Ovary (tissue), 9 donors: ENCODE results near the gene TM7SF2. TPM values are rescaled to one million over a fixed set of nuclear protein-coding genes. Genes with fewer than 3 reads are reported as not detected.
A peak's percentile ranks its signal among the peaks of the same experiment; 100 is the strongest.

Experiments
- DNase-seq, 5 donors: peaks; one replicate each; pipeline ENCODE4 v3.0.0-alpha.2; 2019 to 2020
- H3K27ac ChIP-seq, 2 donors: fragments of 200-600 bp; one replicate each; pipeline versions ENCODE4 v1.5.1 to v1.8.0; 2019 to 2022
- H3K27me3 ChIP-seq: fragments of 200-600 bp; one replicate; pipeline ENCODE4 v1.8.0; 2022
- H3K36me3 ChIP-seq: fragments of 200-600 bp; sonication (generic); one replicate; pipeline ENCODE4 v1.5.1; 2019
- H3K4me1 ChIP-seq: one replicate; pipeline ENCODE4 v1.8.1; 2013; ENCODE audit warnings: mild to moderate bottlenecking, moderate library complexity; ENCODE audit not compliant: insufficient read depth
- H3K4me3 ChIP-seq: fragments of 200-600 bp; sonication (generic); one replicate; pipeline ENCODE4 v1.5.1; 2017
- H3K9me3 ChIP-seq, 2 donors: fragments of 200-600 bp in 1 of 2; sonication (generic) in 1 of 2; one replicate each; pipeline versions ENCODE4 v1.5.1 to v1.8.1; 2013 to 2019; ENCODE audit warnings: mild to moderate bottlenecking in 1 of 2, moderate library complexity in 1 of 2
- CTCF ChIP-seq, 3 donors: fragments of 450-650 bp in 2 of 3; fragments of 200-600 bp in 1 of 3; IDR thresholded peaks; one replicate each; pipeline versions ENCODE4 v1.5.1 to v1.8.0; 2016 to 2022; ENCODE audit warnings: antibody characterized with exemption in 3 of 3, mild to moderate bottlenecking in 1 of 3
- EP300 ChIP-seq: sonication (generic); formaldehyde crosslinking; IDR thresholded peaks from one replicate; pipeline ENCODE4 v1.6.1; 2017; ENCODE audit warnings: antibody characterized with exemption
- POLR2A ChIP-seq: fragments of 450-650 bp; IDR thresholded peaks from one replicate; pipeline ENCODE4 v1.6.1; 2017; ENCODE audit warnings: antibody characterized with exemption, mild to moderate bottlenecking, moderate library complexity
- WGBS, 3 donors: extraction: QIAGEN DNeasy Blood & Tissue Kit in 1 of 3; methylation state at CpG; one replicate each; pipeline versions ENCODE4 v1.1.5 to v1.1.7; 2013 to 2017; 5-methylcytosine and 5-hydroxymethylcytosine counted together
- intact Hi-C, 4 donors: fragments of 100-400 bp; cut with DNase I; formaldehyde crosslinking; loops; one replicate each; pipeline versions ENCODE4 v1.11.0 to v1.15.1; 2022 to 2023
- polyA plus RNA-seq, 2 donors: library from polyadenylated mRNA; stranded (reverse); fragments of 200-250 nt in 1 of 2; fragments of 350-450 nt in 1 of 2; fragmentation: Illumina TruSeq in 1 of 2; extraction: RNeasy Lipid Tissue Mini Kit (QIAGEN cat#74804) in 1 of 2; gene quantifications; one replicate each; pipeline ENCODE4 v1.2.3, GENCODE V29; 2013 to 2014
- total RNA-seq, 7 donors: library from RNA; depleted of rRNA in 2 of 7; stranded (reverse); fragments of >200 nt in 2 of 7; fragmentation: NEBNext Ultra II Directional in 3 of 7; extraction: Animal tissue kit (Norgen Biotek cat#: 25700) in 3 of 7; gene quantifications; one replicate each; pipeline versions ENCODE4 v1.1.0 to v1.2.4, GENCODE V29; 2016 to 2023
- donor health status: DM: no; HTN: no; CAD: no; lungs with moderate emphysema.
- donor health status: DM: no; HTN: no; CAD: no.
- donor health status: Bipolar disorder and iron deficiency.
- donor health status: DM: yes; HTN: yes; CAD: no.
- donor health status: DM: no; HTN: no; CAD: no.
- donor health status: DM: yes; HTN: yes; CAD: no.

TM7SF2 gene
- total and polyA plus RNA-seq, 9 donors = 30.0 to 170 (median 76.3) TPM

DNA sequence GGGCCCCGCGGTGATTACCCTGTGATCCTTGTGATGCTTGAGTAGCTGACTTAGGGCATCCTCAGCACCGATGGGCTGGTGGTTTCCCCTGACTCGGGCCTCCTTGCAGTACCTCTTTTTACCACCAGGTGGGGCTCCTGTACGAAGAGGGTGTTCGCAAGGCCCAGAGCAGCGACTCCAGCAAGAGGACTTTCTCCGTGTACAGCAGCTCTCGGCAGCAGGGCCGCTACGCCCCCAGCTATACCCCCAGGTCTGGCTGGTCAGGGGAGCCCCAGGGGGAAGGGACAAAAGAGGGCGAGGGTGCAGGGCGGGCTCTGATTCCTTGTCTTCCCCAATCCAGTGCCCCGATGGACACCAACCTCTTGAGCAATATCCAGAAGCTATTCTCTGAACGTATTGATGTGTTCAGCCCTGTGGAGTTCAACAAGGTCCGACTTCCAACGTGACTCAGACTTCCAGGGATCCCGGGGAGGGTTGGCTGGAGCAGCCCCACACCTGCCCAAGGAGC, 1.3 kb upstream of the TM7SF2 start:
- DNase-seq = peak; percentile 81 to 93 (median 91)
- Histone ChIP-seq H3K27ac (peak overlapping the region; percentile 21 to 31), H3K9me3 (no peaks in the 10 kb centered on the region), H3K4me1 (peaks cover 21% of the 10 kb centered on the region), H3K36me3 (no peaks in the 10 kb centered on the region), H3K27me3 (no peaks in the 10 kb centered on the region), H3K4me3 (no peak overlapping the region)
- intact Hi-C loops = loop anchor here in 2 of 4 donors (5.0 to 10.0 kb wide), 5 partner anchors 74 to 266 kb away; partner anchors contain the start of genes ARL2 (in 2 of the 2), ATG2A (in 1 of the 2), CAPN1 (in 1 of the 2) and CDC42BPG (in 1 of the 2)
- TF ChIP-seq POLR2A = no peak
- TF ChIP-seq CTCF (IDR thresholded peaks at IDR 0.05) = peak; percentile 96 to 98 (median 98)
- WGBS, 3 donors = 11 to 16% (median 14%) methylated on average over 14 to 18 of the region's 18 CpGs

- no peak overlapping the region for H3K27ac ChIP-seq
- H3K4me3 ChIP-seq = no peak overlapping the region
- TF ChIP-seq POLR2A (no peak), CTCF (IDR thresholded peaks at IDR 0.05) (no peak), EP300 (no peak)
- 63 to 69% (median 67%) methylated on average over 30 to 31 of the region's 31 CpGs for WGBS, 3 donors
- no peaks in the 10 kb centered on the region for H3K9me3 ChIP-seq
- no peaks in the 10 kb centered on the region for H3K36me3 ChIP-seq
- peaks cover 14% of the 10 kb centered on the region for H3K4me1 ChIP-seq
- no peaks in the 10 kb centered on the region for H3K27me3 ChIP-seq
- intact Hi-C loops = loop anchor here in 2 of 4 donors (5.0 to 10.0 kb wide), 5 partner anchors 74 to 266 kb away; partner anchors contain the start of genes ARL2 (in 2 of the 2), ATG2A (in 1 of the 2), CAPN1 (in 1 of the 2) and CDC42BPG (in 1 of the 2)
- no peak for DNase-seq
Measured at GRCh38 chr11:65111159-65111743, 421 bp upstream of the TM7SF2 start.

- no peaks in the 10 kb centered on the region for H3K9me3 ChIP-seq
- peak; percentile 66 to 82 (median 78) for DNase-seq
- H3K36me3 ChIP-seq = no peaks in the 10 kb centered on the region
- TF ChIP-seq CTCF (IDR thresholded peaks at IDR 0.05) = peak; percentile 82 to 95 (median 94)
- no peak for TF ChIP-seq EP300
- H3K27ac ChIP-seq = peak overlapping the region; percentile 32 to 56
- 1 to 3% (median 2%) methylated on average over 49 to 57 of the region's 57 CpGs for WGBS, 3 donors
- no peaks in the 10 kb centered on the region for H3K27me3 ChIP-seq
- intact Hi-C loops = loop anchor here in 2 of 4 donors (5.0 to 10.0 kb wide), 5 partner anchors 72 to 268 kb away; partner anchors contain the start of genes ARL2 (in 2 of the 2), ATG2A (in 1 of the 2), CAPN1 (in 1 of the 2) and CDC42BPG (in 1 of the 2)
- H3K4me3 ChIP-seq = peak overlapping the region; percentile 51
- peaks cover 16% of the 10 kb centered on the region for H3K4me1 ChIP-seq
Measured at GRCh38 chr11:65112546-65113360, 1.1 kb downstream of the TM7SF2 start.

- intact Hi-C loops = loop anchor here in 2 of 4 donors (5.0 to 10.0 kb wide), 5 partner anchors 71 to 269 kb away; partner anchors contain the start of genes ARL2 (in 2 of the 2), ATG2A (in 1 of the 2), CAPN1 (in 1 of the 2) and CDC42BPG (in 1 of the 2)
- Histone ChIP-seq H3K4me3 (peak overlapping the region; percentile 51), H3K4me1 (peaks cover 16% of the 10 kb centered on the region), H3K27ac (peak overlapping the region in 1 of 2 donors; percentile 56), H3K9me3 (no peaks in the 10 kb centered on the region), H3K27me3 (no peaks in the 10 kb centered on the region), H3K36me3 (no peaks in the 10 kb centered on the region)
- 4 to 8% (median 6%) methylated on average over 14 of the region's 14 CpGs for WGBS, 3 donors
- DNase-seq = peak in 3 of 5 donors; percentile 55 to 70 (median 64)
- TF ChIP-seq CTCF (IDR thresholded peaks at IDR 0.05) (no peak), POLR2A (no peak), EP300 (no peak)
Measured at GRCh38 chr11:65113361-65113756, 1.7 kb downstream of the TM7SF2 start.
